Stimulated activated naive CD8-positive, alpha-beta T cell treated with anti-CD3 and anti-CD28 coated beads, Interleukin-15, amount 100 ng/mL, for 72 hours (primary cell): Measurements from ENCODE around the gene LETM1.
A peak's percentile ranks its signal among the peaks of the same experiment; 100 is the strongest.

Experiments
- ATAC-seq: fragments of 150-1000 bp; cut with Tn5 transposase; 2 replicates; pipeline ENCODE4 v1.10.0; 2021; ENCODE audit warnings: mild to moderate bottlenecking, moderate library complexity
- DNase-seq, 2 donors: peaks; one replicate each; pipeline ENCODE4 v3.0.0; 2021 to 2022
- H3K27ac Mint-ChIP-seq, 2 donors: one replicate each; pipeline ENCODE4 v1.8.0; 2022; ENCODE audit warnings: mild to moderate bottlenecking in 2 of 2, mixed read lengths in 2 of 2, moderate library complexity in 2 of 2
- H3K27me3 Mint-ChIP-seq: one replicate; pipeline ENCODE4 v1.8.0; 2022; ENCODE audit warnings: mixed read lengths
- H3K4me1 Mint-ChIP-seq: one replicate; pipeline ENCODE4 v1.8.0; 2022; ENCODE audit warnings: mild to moderate bottlenecking, mixed read lengths
- H3K4me3 Mint-ChIP-seq, 2 donors: one replicate each; pipeline ENCODE4 v1.8.0; 2022; ENCODE audit warnings: mild to moderate bottlenecking in 2 of 2, mixed read lengths in 2 of 2, moderate library complexity in 1 of 2
- H3K9me3 Mint-ChIP-seq, 2 donors: one replicate each; pipeline ENCODE4 v1.8.0; 2022; ENCODE audit warnings: mixed read lengths in 2 of 2

Gene LETM1

GRCh38 chr4:1779588-1780382 is 76.2 kb downstream of the LETM1 start:
- H3K27ac Mint-ChIP-seq = no peak overlapping the region
- H3K9me3 Mint-ChIP-seq = no peaks in the 10 kb centered on the region
- no peak overlapping the region for H3K4me3 Mint-ChIP-seq
- ATAC-seq (no peak), DNase-seq (no peak)
- H3K27me3 Mint-ChIP-seq = no peaks in the 10 kb centered on the region
- no peaks in the 10 kb centered on the region for H3K4me1 Mint-ChIP-seq

- no peak for ATAC-seq
- no peaks in the 10 kb centered on the region for H3K4me1 Mint-ChIP-seq
- H3K27ac Mint-ChIP-seq = no peak overlapping the region
- no peak for DNase-seq
- H3K4me3 Mint-ChIP-seq = no peak overlapping the region
- H3K9me3 Mint-ChIP-seq = no peaks in the 10 kb centered on the region
- peaks cover 8% of the 10 kb centered on the region for H3K27me3 Mint-ChIP-seq
These were observed 77.1 kb downstream of the LETM1 start for GRCh38 chr4:1778642-1779392.

- H3K4me1 Mint-ChIP-seq = no peaks in the 10 kb centered on the region
- peaks cover 8% of the 10 kb centered on the region for H3K27me3 Mint-ChIP-seq
- no peak overlapping the region for H3K27ac Mint-ChIP-seq
- ATAC-seq = no peak
- no peaks in the 10 kb centered on the region for H3K9me3 Mint-ChIP-seq
- DNase-seq = no peak
- no peak overlapping the region for H3K4me3 Mint-ChIP-seq
These were observed 77.9 kb downstream of the LETM1 start for GRCh38 chr4:1777822-1778641.

GRCh38 chr4:1776521-1777161 is 79.3 kb downstream of the LETM1 start:
- no peak for DNase-seq
- H3K27ac Mint-ChIP-seq = no peak overlapping the region
- H3K9me3 Mint-ChIP-seq = no peaks in the 10 kb centered on the region
- peaks cover 8% of the 10 kb centered on the region for H3K27me3 Mint-ChIP-seq
- peaks cover 6% of the 10 kb centered on the region for H3K4me1 Mint-ChIP-seq
- no peak for ATAC-seq
- H3K4me3 Mint-ChIP-seq = no peak overlapping the region

- Mint-ChIP-seq H3K9me3 (no peaks in the 10 kb centered on the region), H3K4me1 (peaks cover 13% of the 10 kb centered on the region)
- ATAC-seq = no peak
These were observed 80.0 kb downstream of the LETM1 start for GRCh38 chr4:1775731-1776500.

GRCh38 chr4:1773754-1774153 is 82.2 kb downstream of the LETM1 start:
- peaks cover 17% of the 10 kb centered on the region for H3K4me1 Mint-ChIP-seq
- no peak overlapping the region for H3K4me3 Mint-ChIP-seq
- H3K27ac Mint-ChIP-seq = no peak overlapping the region
- DNase-seq = no peak
- no peaks in the 10 kb centered on the region for H3K9me3 Mint-ChIP-seq
- no peak for ATAC-seq
- peaks cover 20% of the 10 kb centered on the region for H3K27me3 Mint-ChIP-seq

More at GRCh38 chr4:1775731-1776500, 80.0 kb downstream of the LETM1 start:
- Mint-ChIP-seq H3K4me3 (no peak overlapping the region), H3K27me3 (peaks cover 8% of the 10 kb centered on the region), H3K27ac (no peak overlapping the region)
- DNase-seq = no peak

GRCh38 chr4:1772853-1773538 is 83.0 kb downstream of the LETM1 start:
- Mint-ChIP-seq H3K27me3 (peaks cover 27% of the 10 kb centered on the region), H3K4me1 (peaks cover 22% of the 10 kb centered on the region), H3K9me3 (no peaks in the 10 kb centered on the region), H3K27ac (no peak overlapping the region), H3K4me3 (no peak overlapping the region)
- ATAC-seq (peak; percentile 1), DNase-seq (no peak)

GRCh38 chr4:1771555-1772305 is 84.2 kb downstream of the LETM1 start:
- Mint-ChIP-seq H3K9me3 (no peaks in the 10 kb centered on the region), H3K4me3 (peak overlapping the region in 1 of 2 donors; percentile 41), H3K27me3 (peaks cover 32% of the 10 kb centered on the region), H3K4me1 (peaks cover 22% of the 10 kb centered on the region), H3K27ac (no peak overlapping the region)
- DNase-seq (peak in 1 of 2 donors; percentile 47), ATAC-seq (peak; percentile 55)

- Mint-ChIP-seq H3K9me3 (no peaks in the 10 kb centered on the region), H3K27me3 (peaks cover 37% of the 10 kb centered on the region), H3K27ac (no peak overlapping the region), H3K4me1 (peaks cover 22% of the 10 kb centered on the region), H3K4me3 (no peak overlapping the region)
- ATAC-seq = no peak
- no peak for DNase-seq
These were observed 85.1 kb downstream of the LETM1 start for GRCh38 chr4:1770791-1771231.

- H3K27ac Mint-ChIP-seq = no peak overlapping the region
- H3K27me3 Mint-ChIP-seq = peaks cover 43% of the 10 kb centered on the region
- DNase-seq (no peak), ATAC-seq (no peak)
- H3K4me3 Mint-ChIP-seq = no peak overlapping the region
- no peaks in the 10 kb centered on the region for H3K9me3 Mint-ChIP-seq
- peaks cover 22% of the 10 kb centered on the region for H3K4me1 Mint-ChIP-seq
These were observed 85.7 kb downstream of the LETM1 start for GRCh38 chr4:1770245-1770644.

GRCh38 chr4:1769692-1770091 is 86.3 kb downstream of the LETM1 start:
- peaks cover 22% of the 10 kb centered on the region for H3K4me1 Mint-ChIP-seq
- no peaks in the 10 kb centered on the region for H3K9me3 Mint-ChIP-seq
- DNase-seq (no peak), ATAC-seq (no peak)
- no peak overlapping the region for H3K4me3 Mint-ChIP-seq
- H3K27me3 Mint-ChIP-seq = peaks cover 48% of the 10 kb centered on the region
- no peak overlapping the region for H3K27ac Mint-ChIP-seq

GRCh38 chr4:1768367-1769034 is 87.5 kb downstream of the LETM1 start:
- Mint-ChIP-seq H3K4me3 (peak overlapping the region in 1 of 2 donors; percentile 60), H3K27me3 (peaks cover 52% of the 10 kb centered on the region), H3K9me3 (no peaks in the 10 kb centered on the region), H3K4me1 (peaks cover 22% of the 10 kb centered on the region), H3K27ac (no peak overlapping the region)
- no peak for ATAC-seq
- DNase-seq = no peak

- Mint-ChIP-seq H3K9me3 (no peaks in the 10 kb centered on the region), H3K27ac (no peak overlapping the region), H3K27me3 (peaks cover 59% of the 10 kb centered on the region), H3K4me3 (peak overlapping the region; percentile 60 to 74), H3K4me1 (peaks cover 22% of the 10 kb centered on the region)
- ATAC-seq (peak; percentile 17), DNase-seq (no peak)
These were observed 88.1 kb downstream of the LETM1 start for GRCh38 chr4:1767770-1768366.
